A673 (cell line): ENCODE results near the gene DDX56. TPM values are rescaled to one million over a fixed set of nuclear protein-coding genes. Genes with fewer than 3 reads are reported as not detected.

Experiments used
- BruUV-seq: library from RNA; stranded (reverse); fragments of 400-500 nt; replicated peaks from 2 replicates; lab custom pipeline; 2021; lab: Mats Ljungman, UMichigan
- CTCF ChIA-PET: fragments of 300-600 bp; sonication (Branson Sonifier 250); formaldehyde crosslinking; loops from one replicate; lab custom pipeline; 2022; ENCODE audit warnings: antibody characterized with exemption; lab: Charles Lee
- POLR2A ChIA-PET: fragments of 300-600 bp; sonication (Branson Sonifier 250); formaldehyde crosslinking; loops from one replicate; lab custom pipeline; 2022; ENCODE audit warnings: antibody characterized with exemption; ENCODE audit not compliant: low non-redundant PET; lab: Charles Lee
- DNase-seq: peaks from one replicate; pipeline ENCODE4 v3.0.0-alpha.2; 2015; ENCODE audit warnings: low spot score
- H3K27ac ChIP-seq: fragments of 200-600 bp; sonication (generic); 2 replicates; pipeline ENCODE4 v1.5.1; 2016; ENCODE audit warnings: mixed run types, low read depth, mild to moderate bottlenecking, mixed read lengths, antibody characterized with exemption, low read length; ENCODE audit not compliant: poor library complexity, severe bottlenecking
- H3K27me3 ChIP-seq: fragments of 200-600 bp; sonication (generic); replicated peaks from 2 replicates; pipeline ENCODE4 v1.6.1; 2017; ENCODE audit warnings: mixed run types, low read depth, mild to moderate bottlenecking, mixed read lengths, antibody characterized with exemption, low read length; ENCODE audit not compliant: insufficient read depth, poor library complexity
- H3K36me3 ChIP-seq: fragments of 200-600 bp; sonication (generic); 2 replicates; pipeline ENCODE4 v1.6.1; 2016; ENCODE audit warnings: mixed run types, mild to moderate bottlenecking, mixed read lengths, antibody characterized with exemption, low read length; ENCODE audit not compliant: insufficient read depth, poor library complexity, severe bottlenecking
- H3K4me1 ChIP-seq: fragments of 200-600 bp; sonication (generic); 2 replicates; pipeline ENCODE4 v1.6.1; 2017; ENCODE audit warnings: mixed run types, mild to moderate bottlenecking, mixed read lengths, antibody characterized with exemption, low read length; ENCODE audit not compliant: insufficient read depth, poor library complexity, severe bottlenecking
- H3K4me3 ChIP-seq: fragments of 200-600 bp; sonication (generic); 2 replicates; pipeline ENCODE4 v1.5.1; 2016; ENCODE audit warnings: low read depth, mixed run types, mild to moderate bottlenecking, mixed read lengths, low read length; ENCODE audit not compliant: poor library complexity, severe bottlenecking
- H3K9me3 ChIP-seq: fragments of 200-600 bp; sonication (generic); 2 replicates; pipeline ENCODE4 v1.6.1; 2016; ENCODE audit warnings: mixed run types, low read depth, mild to moderate bottlenecking, mixed read lengths, antibody characterized with exemption, low read length; ENCODE audit not compliant: poor library complexity, severe bottlenecking
- CTCF ChIP-seq: fragments of 300-800, 200-600 bp; sonication (generic); conservative IDR thresholded peaks from 2 replicates; pipeline ENCODE4 v1.5.1; 2017; ENCODE audit warnings: low read depth, mild to moderate bottlenecking, antibody characterized with exemption, low read length, moderate library complexity, mixed read lengths
- EZH2 ChIP-seq: fragments of 200-600 bp; sonication (generic); IDR thresholded peaks from 2 replicates; pipeline ENCODE4 v1.6.1; 2017; ENCODE audit warnings: borderline replicate concordance, low read depth, mild to moderate bottlenecking, mixed read lengths, antibody characterized with exemption, low read length; ENCODE audit not compliant: poor library complexity, severe bottlenecking
- intact Hi-C: fragments of 100-400 bp; cut with micrococcal nuclease; formaldehyde crosslinking; loops from one replicate; pipeline ENCODE4 v1.10.0; 2022; ENCODE audit not compliant: unreplicated experiment
- total RNA-seq: library from RNA; stranded (reverse); gene quantifications from 2 replicates; pipeline ENCODE4 v1.2.3, GENCODE V29; 2021

DDX56 gene
- total RNA-seq, 1 experiment from 2014 or later = 147 TPM

DNA sequence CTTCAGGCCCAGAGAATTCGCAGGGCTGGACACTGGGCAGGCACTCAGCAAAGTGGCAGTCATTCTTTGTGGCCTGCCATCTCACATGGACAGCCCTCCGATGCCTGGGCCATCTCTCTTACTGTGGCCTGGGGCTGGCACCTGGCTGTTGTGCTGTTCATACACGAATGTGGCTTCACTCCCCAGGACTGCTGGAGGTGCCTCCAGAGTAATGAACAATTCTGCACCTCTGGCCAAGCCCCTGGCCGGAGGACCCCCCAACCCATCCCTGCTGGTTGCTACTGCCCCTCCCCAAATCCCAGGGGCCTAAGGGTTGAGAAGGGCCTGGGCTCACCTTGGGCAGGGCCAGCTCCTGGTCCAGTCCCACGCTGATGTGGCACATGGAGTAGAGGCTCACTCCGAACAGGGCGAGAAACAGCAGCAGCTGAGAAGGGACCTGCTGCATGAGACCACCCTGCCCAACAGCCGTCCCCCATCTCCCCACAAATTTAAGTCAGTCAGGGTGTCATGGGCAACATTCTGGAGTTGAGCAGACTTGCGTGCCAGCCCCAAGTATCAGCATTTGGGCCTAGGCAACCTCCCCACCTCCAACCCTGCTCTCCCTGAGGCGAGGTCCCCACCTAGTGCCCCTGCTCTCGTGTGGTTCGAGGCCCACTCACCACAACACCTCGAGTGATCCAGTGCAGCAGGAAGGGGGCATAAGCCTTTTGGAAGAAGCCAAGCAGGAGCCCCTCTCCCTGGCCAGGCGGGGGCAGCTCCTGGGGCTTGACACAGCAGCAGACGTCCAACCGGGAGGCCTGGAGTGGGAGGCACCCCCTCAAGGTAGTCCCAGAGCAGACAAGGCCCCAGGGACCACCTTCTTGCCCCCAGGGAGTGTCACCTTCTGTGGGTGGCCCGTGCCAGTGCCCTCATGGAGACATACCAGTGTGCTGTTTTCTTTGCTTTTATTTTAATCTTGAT lies 42.0 kb downstream of the DDX56 start:
- POLR2A ChIA-PET = no interaction called here
- H3K27ac ChIP-seq = no peak overlapping the region
- H3K4me1 ChIP-seq = no peaks in the 10 kb centered on the region
- CTCF ChIA-PET = no interaction called here
- no peaks in the 10 kb centered on the region for H3K9me3 ChIP-seq
- no TSS peak for BruUV-seq
- no peaks in the 10 kb centered on the region for H3K27me3 ChIP-seq
- intact Hi-C loops = no loop called here
- no peaks in the 10 kb centered on the region for H3K36me3 ChIP-seq
- no peak overlapping the region for H3K4me3 ChIP-seq
- no peak for DNase-seq
- TF ChIP-seq CTCF = no peak

- CTCF ChIA-PET = no interaction called here
- no peak for TF ChIP-seq EZH2
- TF ChIP-seq CTCF = no peak
- no peaks in the 10 kb centered on the region for H3K36me3 ChIP-seq
- no peak overlapping the region for H3K4me3 ChIP-seq
- H3K27me3 ChIP-seq = no peaks in the 10 kb centered on the region
- BruUV-seq = no TSS peak
- H3K27ac ChIP-seq = no peak overlapping the region
- intact Hi-C loops = no loop called here
- no peaks in the 10 kb centered on the region for H3K9me3 ChIP-seq
- POLR2A ChIA-PET = no interaction called here
- no peaks in the 10 kb centered on the region for H3K4me1 ChIP-seq
- DNase-seq = no peak
Measured at GRCh38 chr7:44530990-44531389, 42.7 kb downstream of the DDX56 start.

GRCh38 chr7:44524811-44525388 lies 48.8 kb downstream of the DDX56 start:
- Histone ChIP-seq H3K9me3 (peaks cover 4% of the 10 kb centered on the region), H3K27ac (no peak overlapping the region), H3K4me1 (no peaks in the 10 kb centered on the region), H3K27me3 (no peaks in the 10 kb centered on the region), H3K36me3 (no peaks in the 10 kb centered on the region), H3K4me3 (no peak overlapping the region)
- CTCF ChIA-PET = no interaction called here
- no peak for DNase-seq
- intact Hi-C loops = no loop called here
- no peak for TF ChIP-seq EZH2
- no peak for TF ChIP-seq CTCF
- no TSS peak for BruUV-seq
- POLR2A ChIA-PET = no interaction called here
